ENCODE data around the gene NUPR2. TPM values are rescaled to one million over a fixed set of nuclear protein-coding genes. Genes with fewer than 3 reads are reported as not detected.
"Not testable (repeated sequence)": the region's sequence is repeated elsewhere in the genome, so short reads cannot be mapped to it uniquely, and the experiment has no call there.

The NUPR2 gene
- total RNA-seq, 2 experiments from 2014 or later: not detected

- TF ChIP-seq CTCF (IDR thresholded peaks at IDR 0.05): no peak
- H3K27me3 Mint-ChIP-seq: no peaks in the 10 kb centered on the region
- H3K27me3 ChIP-seq (ENCODE audit: control insufficient read depth in 1 of 2, insufficient read depth in 2 of 2, low read length in 2 of 2): no peaks in the 10 kb centered on the region
- H3K36me3 Mint-ChIP-seq (ENCODE audit: low read depth): peaks cover 52% of the 10 kb centered on the region
- H3K4me1 Mint-ChIP-seq (ENCODE audit: low read depth): peaks cover 5% of the 10 kb centered on the region
- no peaks in the 10 kb centered on the region for H3K9me3 Mint-ChIP-seq
- H3K36me3 ChIP-seq (ENCODE audit: insufficient read depth, low read length): peaks cover 54% of the 10 kb centered on the region
- H3K4me3 ChIP-seq (ENCODE audit: low read length): no peak overlapping the region
- H3K9me3 ChIP-seq (ENCODE audit: control insufficient read depth in 1 of 2, insufficient read depth in 1 of 2, low read length in 2 of 2): no peaks in the 10 kb centered on the region
- H3K27ac ChIP-seq (ENCODE audit: low read depth in 1 of 2, low read length in 2 of 2): no peak overlapping the region
- H3K4me1 ChIP-seq (ENCODE audit: insufficient read depth, low read length): peaks cover 3% of the 10 kb centered on the region
- intact Hi-C loops (cut with DNase I, micrococcal nuclease): loop anchor here (5.0 to 10.0 kb wide), 3 partner anchors 32 to 335 kb away; no protein-coding TSS in a partner anchor
- POLR2A ChIA-PET: no interaction called here
- no peak overlapping the region for H3K4me3 Mint-ChIP-seq
- no peak overlapping the region for H3K27ac Mint-ChIP-seq
- ATAC-seq (ENCODE audit: poor library complexity): no peak
- DNase-seq: no peak
- CTCF ChIA-PET: no interaction called here
Observed at GRCh38 chr7:56099653-56100052, 16.6 kb downstream of the NUPR2 start.

- H3K4me3 ChIP-seq (ENCODE audit: low read length); intact Hi-C loops (cut with DNase I, micrococcal nuclease); H3K27ac Mint-ChIP-seq; H3K9me3 Mint-ChIP-seq; H3K27me3 ChIP-seq (ENCODE audit: control insufficient read depth in 1 of 2, insufficient read depth in 2 of 2, low read length in 2 of 2); H3K4me1 Mint-ChIP-seq (ENCODE audit: low read depth); H3K27me3 Mint-ChIP-seq; H3K27ac ChIP-seq (ENCODE audit: low read depth in 1 of 2, low read length in 2 of 2); H3K4me1 ChIP-seq (ENCODE audit: insufficient read depth, low read length); H3K4me3 Mint-ChIP-seq; ATAC-seq (ENCODE audit: poor library complexity); H3K9me3 ChIP-seq (ENCODE audit: control insufficient read depth in 1 of 2, insufficient read depth in 1 of 2, low read length in 2 of 2); DNase-seq: not testable (repeated sequence)
- CTCF ChIA-PET: interaction anchor here (0.7 kb wide), 2 partner anchors 52 to 153 kb away, joined by 3 to 4 read pairs; no protein-coding TSS in a partner anchor
- peaks cover 43% of the 10 kb centered on the region for H3K36me3 Mint-ChIP-seq (ENCODE audit: low read depth)
- peaks cover 47% of the 10 kb centered on the region for H3K36me3 ChIP-seq (ENCODE audit: insufficient read depth, low read length)
- POLR2A ChIA-PET: interaction anchor here (1.0 kb wide), 1 partner anchor 33 kb away, joined by 3 read pairs; no protein-coding TSS in a partner anchor
Observed at GRCh38 chr7:56098187-56099008, 17.8 kb downstream of the NUPR2 start.

- Mint-ChIP-seq H3K4me1 (ENCODE audit: low read depth) (no peaks in the 10 kb centered on the region), H3K27ac (no peak overlapping the region), H3K9me3 (no peaks in the 10 kb centered on the region), H3K4me3 (no peak overlapping the region), H3K36me3 (ENCODE audit: low read depth) (peaks cover 38% of the 10 kb centered on the region), H3K27me3 (no peaks in the 10 kb centered on the region)
- Histone ChIP-seq H3K27me3 (ENCODE audit: control insufficient read depth in 1 of 2, insufficient read depth in 2 of 2, low read length in 2 of 2) (no peaks in the 10 kb centered on the region), H3K4me1 (ENCODE audit: insufficient read depth, low read length) (no peaks in the 10 kb centered on the region), H3K36me3 (ENCODE audit: insufficient read depth, low read length) (peaks cover 40% of the 10 kb centered on the region), H3K27ac (ENCODE audit: low read depth in 1 of 2, low read length in 2 of 2) (no peak overlapping the region), H3K4me3 (ENCODE audit: low read length) (no peak overlapping the region), H3K9me3 (ENCODE audit: control insufficient read depth in 1 of 2, insufficient read depth in 1 of 2, low read length in 2 of 2) (no peaks in the 10 kb centered on the region)
- intact Hi-C loops (cut with DNase I, micrococcal nuclease): no loop called here
- no peak for TF ChIP-seq CTCF (IDR thresholded peaks at IDR 0.05)
- ATAC-seq (ENCODE audit: poor library complexity) (no peak), DNase-seq (no peak)
- CTCF ChIA-PET: interaction anchor here (0.7 kb wide), 1 partner anchor 152 kb away, joined by 3 read pairs; no protein-coding TSS in a partner anchor
- POLR2A ChIA-PET: interaction anchor here (1.0 kb wide), 1 partner anchor 33 kb away, joined by 3 read pairs; no protein-coding TSS in a partner anchor
Observed at GRCh38 chr7:56097700-56098099, 18.5 kb downstream of the NUPR2 start.
